ENCODE measurements around the gene CCDC201.

The CCDC201 gene

GRCh38 chr7:45882465-45882810, 9.6 kb upstream of the CCDC201 start:
- H3K4me3 ChIP-seq (replicated peaks; ENCODE audit: low read depth, low read length): no peak overlapping the region
- no peak for DNase-seq (ENCODE audit: low read depth)
- TF ChIP-seq CTCF (IDR thresholded peaks at IDR 0.05; ENCODE audit: low read length, missing control alignments): no peak

GRCh38 chr7:45881759-45882464, 9.0 kb upstream of the CCDC201 start:
- peak; percentile 98 for DNase-seq (ENCODE audit: low read depth)
- no peak overlapping the region for H3K4me3 ChIP-seq (replicated peaks; ENCODE audit: low read depth, low read length)
- no peak for TF ChIP-seq CTCF (IDR thresholded peaks at IDR 0.05; ENCODE audit: low read length, missing control alignments)

- no peak for DNase-seq (ENCODE audit: low read depth)
- no peak overlapping the region for H3K4me3 ChIP-seq (replicated peaks; ENCODE audit: low read depth, low read length)
- no peak for TF ChIP-seq CTCF (IDR thresholded peaks at IDR 0.05; ENCODE audit: low read length, missing control alignments)
Measured at GRCh38 chr7:45881280-45881758, 8.4 kb upstream of the CCDC201 start.

GRCh38 chr7:45880433-45880860, 7.6 kb upstream of the CCDC201 start:
- no peak for TF ChIP-seq CTCF (IDR thresholded peaks at IDR 0.05; ENCODE audit: low read length, missing control alignments)
- no peak overlapping the region for H3K4me3 ChIP-seq (replicated peaks; ENCODE audit: low read depth, low read length)
- no peak for DNase-seq (ENCODE audit: low read depth)

GRCh38 chr7:45878457-45879144, 5.7 kb upstream of the CCDC201 start:
- no peak for TF ChIP-seq CTCF (IDR thresholded peaks at IDR 0.05; ENCODE audit: low read length, missing control alignments)
- no peak overlapping the region for H3K4me3 ChIP-seq (replicated peaks; ENCODE audit: low read depth, low read length)
- no peak for DNase-seq (ENCODE audit: low read depth)

GRCh38 chr7:45876519-45876918, 3.6 kb upstream of the CCDC201 start:
- no peak for DNase-seq (ENCODE audit: low read depth)
- no peak for TF ChIP-seq CTCF (IDR thresholded peaks at IDR 0.05; ENCODE audit: low read length, missing control alignments)
- no peak overlapping the region for H3K4me3 ChIP-seq (replicated peaks; ENCODE audit: low read depth, low read length)

Measured in fibroblast of pulmonary artery (primary cell).